Neural progenitor cell (in vitro differentiated cells): ENCODE measurements around the gene PDE1A.
A peak's percentile ranks its signal among the peaks of the same experiment; 100 is the strongest.

Source experiments
- EZH2 ChIP-seq: fragments of 200-600 bp; sonication (generic); IDR thresholded peaks from 2 replicates; pipeline ENCODE4 v1.6.1; 2017; ENCODE audit warnings: antibody characterized with exemption, mild to moderate bottlenecking, moderate library complexity
- TF ChIP-seq, protein P1 (sequence below): fragments of 200-600 bp; sonication (generic); IDR thresholded peaks from 2 replicates; pipeline ENCODE4 v1.5.1; 2017; ENCODE audit warnings: antibody characterized with exemption, mild to moderate bottlenecking

DNA sequence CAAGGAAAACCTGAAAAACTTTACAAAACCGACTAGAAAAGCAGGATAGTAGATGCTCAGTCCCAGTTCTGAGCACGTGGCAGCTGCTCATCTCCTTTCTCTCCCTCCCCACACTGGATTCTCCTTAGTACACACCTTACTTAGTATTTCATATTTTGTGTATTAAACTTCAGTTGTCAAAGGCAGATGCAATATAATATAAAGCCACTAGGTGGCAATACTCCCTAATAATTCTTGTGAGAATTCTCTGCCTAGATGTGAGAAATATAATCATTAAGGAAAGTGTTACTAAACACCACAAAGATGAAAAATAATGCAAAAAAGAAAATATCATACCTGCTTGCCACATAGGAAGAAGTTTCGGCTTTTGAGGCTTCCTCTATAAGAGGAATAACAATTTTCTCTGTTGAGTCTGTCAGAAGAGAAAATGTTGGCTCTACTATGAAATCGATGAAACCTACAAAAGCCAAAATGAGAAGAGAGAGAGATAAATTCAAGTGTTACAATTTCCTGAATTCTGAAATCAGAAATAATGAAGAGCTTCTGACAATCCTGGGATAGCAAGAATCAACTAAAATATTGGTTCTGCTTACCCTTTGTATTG is 240.6 kb downstream of the PDE1A start:
- TF ChIP-seq, protein P1, sequence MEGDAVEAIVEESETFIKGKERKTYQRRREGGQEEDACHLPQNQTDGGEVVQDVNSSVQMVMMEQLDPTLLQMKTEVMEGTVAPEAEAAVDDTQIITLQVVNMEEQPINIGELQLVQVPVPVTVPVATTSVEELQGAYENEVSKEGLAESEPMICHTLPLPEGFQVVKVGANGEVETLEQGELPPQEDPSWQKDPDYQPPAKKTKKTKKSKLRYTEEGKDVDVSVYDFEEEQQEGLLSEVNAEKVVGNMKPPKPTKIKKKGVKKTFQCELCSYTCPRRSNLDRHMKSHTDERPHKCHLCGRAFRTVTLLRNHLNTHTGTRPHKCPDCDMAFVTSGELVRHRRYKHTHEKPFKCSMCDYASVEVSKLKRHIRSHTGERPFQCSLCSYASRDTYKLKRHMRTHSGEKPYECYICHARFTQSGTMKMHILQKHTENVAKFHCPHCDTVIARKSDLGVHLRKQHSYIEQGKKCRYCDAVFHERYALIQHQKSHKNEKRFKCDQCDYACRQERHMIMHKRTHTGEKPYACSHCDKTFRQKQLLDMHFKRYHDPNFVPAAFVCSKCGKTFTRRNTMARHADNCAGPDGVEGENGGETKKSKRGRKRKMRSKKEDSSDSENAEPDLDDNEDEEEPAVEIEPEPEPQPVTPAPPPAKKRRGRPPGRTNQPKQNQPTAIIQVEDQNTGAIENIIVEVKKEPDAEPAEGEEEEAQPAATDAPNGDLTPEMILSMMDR: peak; percentile 83
- TF ChIP-seq EZH2: no peak
